ENCODE data around the gene CLIP1.

Gene CLIP1

GRCh38 chr12:122243965-122244364 lies 178.5 kb downstream of the CLIP1 start:
- no peak for DNase-seq

DNA sequence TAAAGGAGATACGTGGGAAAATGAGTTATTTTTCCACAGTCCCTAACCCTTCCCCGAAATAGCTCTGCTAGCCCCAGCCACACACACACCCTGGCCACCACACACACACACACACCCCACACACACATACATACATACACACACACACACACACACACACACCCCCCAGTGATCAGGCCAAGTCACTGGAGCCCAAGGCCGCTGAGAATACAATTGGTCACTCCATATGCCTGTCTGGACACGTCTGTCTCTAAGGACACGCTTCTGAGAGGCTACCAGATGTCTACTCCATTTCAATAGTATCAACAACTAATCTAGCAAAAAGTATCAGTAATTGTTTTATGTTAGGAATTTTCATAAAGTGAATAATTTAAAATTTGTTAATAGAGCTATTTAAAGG lies 183.6 kb downstream of the CLIP1 start:
- DNase-seq, result no peak

DNA sequence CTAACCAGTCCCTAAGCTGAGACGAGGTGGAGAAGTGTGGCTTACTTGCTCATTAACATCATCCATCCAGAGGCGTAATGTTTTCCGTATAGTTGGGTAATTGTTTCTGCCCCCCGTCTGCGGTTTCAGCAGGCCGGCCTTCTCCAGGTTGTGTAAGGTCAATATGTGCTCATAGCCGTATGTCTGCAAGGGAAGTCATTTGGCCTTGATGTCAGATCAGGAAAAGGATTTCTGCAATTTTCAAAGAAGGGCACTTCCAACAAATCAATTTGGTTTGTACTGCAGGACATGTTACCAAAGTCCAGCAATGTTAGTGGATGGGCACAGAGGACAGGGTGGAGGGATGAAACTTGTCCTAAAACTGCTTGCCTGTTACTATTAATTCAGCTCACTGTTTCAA lies 186.7 kb downstream of the CLIP1 start:
- DNase-seq, result no peak

DNA sequence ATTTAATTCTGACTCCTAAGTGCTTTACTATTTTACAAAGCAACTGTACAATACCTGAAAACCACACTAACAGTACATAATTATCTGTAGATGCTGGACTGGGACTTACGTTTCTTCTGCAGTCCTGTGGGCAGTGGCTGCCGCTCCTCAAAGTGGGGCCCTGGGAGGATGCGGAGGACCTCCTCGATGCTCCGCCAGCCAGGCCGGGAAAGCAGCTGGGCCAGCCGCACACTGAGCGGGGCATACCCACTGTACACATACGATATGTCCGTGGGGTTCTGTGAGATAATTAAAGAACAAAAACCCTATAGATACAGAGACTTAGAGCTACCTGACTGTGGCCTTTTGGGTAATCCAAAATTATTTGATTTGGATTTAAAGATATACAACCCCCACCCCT lies 189.8 kb downstream of the CLIP1 start:
- DNase-seq, result peak; percentile 18

- DNase-seq, result no peak
Measured at GRCh38 chr12:122230798-122231197, 191.7 kb downstream of the CLIP1 start.

- no peak for DNase-seq
Measured at GRCh38 chr12:122228092-122228491, 194.4 kb downstream of the CLIP1 start.

GRCh38 chr12:122227341-122227740 lies 195.1 kb downstream of the CLIP1 start:
- peak; percentile 18 for DNase-seq

DNA sequence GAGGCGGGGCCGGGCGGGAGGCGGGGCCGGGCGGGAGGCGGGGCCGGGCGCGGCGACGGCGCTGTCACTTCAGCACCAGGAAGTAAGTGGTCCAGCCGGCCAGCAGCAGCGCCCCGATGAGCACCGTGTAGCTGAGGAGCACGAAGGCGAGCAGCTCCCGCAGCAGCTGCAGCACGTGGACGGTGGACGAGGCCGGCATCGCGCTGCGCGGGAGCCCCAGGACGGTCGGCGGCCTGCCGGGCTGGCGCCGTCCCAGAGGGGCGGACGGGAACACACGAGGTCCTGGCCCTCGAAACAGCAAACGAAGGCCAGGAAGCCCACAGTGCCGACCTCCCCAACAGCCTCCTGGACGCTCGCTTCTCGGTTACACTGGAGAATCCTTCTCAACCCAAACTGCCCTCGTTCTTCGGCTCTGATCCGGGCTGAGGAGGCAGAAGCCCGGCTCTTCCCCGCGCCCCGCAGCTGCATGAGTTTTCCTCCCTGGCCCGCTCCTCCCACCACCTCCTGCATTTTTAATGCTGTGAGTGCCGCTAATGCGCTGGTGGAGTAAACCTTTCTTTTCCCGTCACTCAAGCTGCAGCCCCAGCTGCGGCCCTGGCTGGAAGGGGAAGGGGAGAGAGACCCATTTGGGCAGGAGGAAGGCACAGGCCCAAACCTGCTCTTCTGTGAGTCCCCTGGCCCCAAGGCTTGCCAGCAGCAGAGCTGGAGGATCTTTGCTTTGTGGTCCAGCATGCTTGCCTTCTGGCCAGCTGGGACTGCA lies 195.9 kb downstream of the CLIP1 start:
- DNase-seq, result peak; percentile 11

- peak; percentile 99 for DNase-seq
Measured at GRCh38 chr12:122225683-122226365, 196.6 kb downstream of the CLIP1 start, which contains the start of gene DIABLO. DIABLO (minus strand) TSS chr12:122226052; CDS start chr12:122226014, 38 bp downstream.
